Right lobe of liver (tissue), 6 donors: Measurements from ENCODE around the gene MID1IP1. TPM values are rescaled to one million over a fixed set of nuclear protein-coding genes. Genes with fewer than 3 reads are reported as not detected.
A peak's percentile ranks its signal among the peaks of the same experiment; 100 is the strongest.

ENCODE experiments used
- ATAC-seq, 4 donors: fragments of 200-7000 bp; cut with Tn5 transposase; one replicate each; pipeline ENCODE4 v1.9.1; 2020; ENCODE audit warnings: mild to moderate bottlenecking in 4 of 4, moderate library complexity in 4 of 4
- DNase-seq, 3 donors: peaks; one replicate each; pipeline ENCODE4 v3.0.0-alpha.2; 2020
- H3K27ac ChIP-seq, 3 donors: fragments of 200-600 bp; one replicate each; pipeline ENCODE4 v1.8.0; 2022
- H3K27me3 ChIP-seq, 2 donors: fragments of 200-600 bp; one replicate each; pipeline ENCODE4 v1.8.0; 2022
- H3K36me3 ChIP-seq, 4 donors: fragments of 200-600 bp; sonication (generic) in 1 of 4; one replicate each; pipeline versions ENCODE4 v1.5.1 to v1.8.0; 2017 to 2022; ENCODE audit warnings: control low read depth in 1 of 4
- H3K4me1 ChIP-seq, 4 donors: fragments of 200-600 bp; sonication (generic) in 1 of 4; one replicate each; pipeline versions ENCODE4 v1.5.1 to v1.8.0; 2017 to 2022; ENCODE audit warnings: control low read depth in 1 of 4
- H3K4me3 ChIP-seq, 3 donors: fragments of 200-600 bp; one replicate each; pipeline ENCODE4 v1.8.0; 2022
- H3K9me3 ChIP-seq, 4 donors: fragments of 200-600 bp; sonication (generic) in 1 of 4; one replicate each; pipeline versions ENCODE4 v1.5.1 to v1.8.0; 2017 to 2022; ENCODE audit warnings: control low read depth in 1 of 4
- POLR2A ChIP-seq: fragments of 450-650 bp; IDR thresholded peaks from one replicate; pipeline ENCODE4 v1.6.1; 2017; ENCODE audit warnings: antibody characterized with exemption, mild to moderate bottlenecking
- WGBS: methylation state at CpG from one replicate; pipeline ENCODE4 v1.1.6; 2018; ENCODE audit warnings: low coverage, low lambda C conversion rate; ENCODE audit not compliant: insufficient coverage; ENCODE audit errors: missing lambda C conversion rate; 5-methylcytosine and 5-hydroxymethylcytosine counted together
- intact Hi-C, 2 donors: fragments of 100-400 bp; cut with DNase I; formaldehyde crosslinking; loops; one replicate each; pipeline versions ENCODE4 v1.11.2 to v1.14.1; 2022
- total RNA-seq, 6 experiments: library from RNA; depleted of rRNA in 2 of 6; stranded (reverse); fragments of >200 nt in 2 of 6; fragmentation: NEBNext Ultra II Directional in 3 of 6; extraction: Animal tissue kit (Norgen Biotek cat#: 25700) in 3 of 6; gene quantifications; one replicate each; pipeline versions ENCODE4 v1.1.0 to v1.2.4, GENCODE V29; 2016 to 2023
- TF ChIP-seq, protein P1 (sequence below), 4 donors: fragments of 200-600 bp in 3 of 4; fragments of 450-650 bp in 1 of 4; IDR thresholded peaks; one replicate each; pipeline versions ENCODE4 v1.5.1 to v1.8.0; 2016 to 2022; ENCODE audit warnings: antibody characterized with exemption in 4 of 4, mild to moderate bottlenecking in 2 of 4
- donor health status: DM: no; HTN: yes; CAD: no.
- donor health status: DM: no; HTN: no; CAD: no.
- donor health status: DM: no; HTN: no; CAD: no.
- donor health status: DM: no; HTN: yes; CAD: no.
- donor health status: DM: no; HTN: yes; CAD: no.

MID1IP1 gene
- total RNA-seq, 6 experiments from 2014 or later = 18.4 to 59.8 (median 41.2) TPM

DNA sequence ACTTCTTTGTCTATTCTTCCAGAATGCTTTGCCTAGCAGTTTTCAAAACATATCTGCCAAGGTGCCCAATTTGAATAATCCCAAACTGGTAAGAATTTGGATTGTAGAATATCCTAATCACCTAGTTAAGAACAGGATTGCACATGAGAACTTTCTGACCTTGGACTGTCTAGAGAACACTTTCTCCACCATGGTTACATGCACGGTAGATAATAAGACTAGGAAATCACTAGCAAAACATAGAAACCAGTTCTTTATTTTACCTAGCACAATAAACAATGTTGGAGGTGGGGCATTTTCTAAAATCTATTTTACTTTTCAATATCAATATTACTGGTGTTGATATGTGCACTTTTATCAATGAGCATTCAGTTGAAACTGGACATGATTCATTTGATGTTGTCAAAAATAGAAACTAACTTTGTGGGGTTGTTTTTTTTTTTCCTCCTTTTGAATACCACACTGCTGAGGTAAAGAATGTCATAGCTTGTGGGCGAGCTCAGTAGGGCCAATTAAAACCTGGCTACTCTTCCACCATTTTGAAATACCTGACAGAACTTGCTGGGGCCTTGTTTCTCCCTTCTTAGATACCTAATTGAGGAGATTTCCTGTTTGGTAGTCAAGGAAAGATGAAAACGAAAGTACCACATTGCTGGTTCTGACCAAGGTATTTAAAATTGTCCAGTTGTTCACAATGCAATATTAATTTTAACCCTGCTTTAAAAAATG lies 10.4 kb downstream of the MID1IP1 start:
- 27% methylated on average over 3 of the region's 3 CpGs for WGBS
- no peak for TF ChIP-seq POLR2A
- TF ChIP-seq, protein P1, sequence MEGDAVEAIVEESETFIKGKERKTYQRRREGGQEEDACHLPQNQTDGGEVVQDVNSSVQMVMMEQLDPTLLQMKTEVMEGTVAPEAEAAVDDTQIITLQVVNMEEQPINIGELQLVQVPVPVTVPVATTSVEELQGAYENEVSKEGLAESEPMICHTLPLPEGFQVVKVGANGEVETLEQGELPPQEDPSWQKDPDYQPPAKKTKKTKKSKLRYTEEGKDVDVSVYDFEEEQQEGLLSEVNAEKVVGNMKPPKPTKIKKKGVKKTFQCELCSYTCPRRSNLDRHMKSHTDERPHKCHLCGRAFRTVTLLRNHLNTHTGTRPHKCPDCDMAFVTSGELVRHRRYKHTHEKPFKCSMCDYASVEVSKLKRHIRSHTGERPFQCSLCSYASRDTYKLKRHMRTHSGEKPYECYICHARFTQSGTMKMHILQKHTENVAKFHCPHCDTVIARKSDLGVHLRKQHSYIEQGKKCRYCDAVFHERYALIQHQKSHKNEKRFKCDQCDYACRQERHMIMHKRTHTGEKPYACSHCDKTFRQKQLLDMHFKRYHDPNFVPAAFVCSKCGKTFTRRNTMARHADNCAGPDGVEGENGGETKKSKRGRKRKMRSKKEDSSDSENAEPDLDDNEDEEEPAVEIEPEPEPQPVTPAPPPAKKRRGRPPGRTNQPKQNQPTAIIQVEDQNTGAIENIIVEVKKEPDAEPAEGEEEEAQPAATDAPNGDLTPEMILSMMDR (IDR thresholded peaks at IDR 0.05) = no peak
- ATAC-seq (no peak), DNase-seq (no peak)
- H3K36me3 ChIP-seq = no peaks in the 10 kb centered on the region
- no peaks in the 10 kb centered on the region for H3K9me3 ChIP-seq
- no peaks in the 10 kb centered on the region for H3K4me1 ChIP-seq
- no peaks in the 10 kb centered on the region for H3K27me3 ChIP-seq
- intact Hi-C loops = no loop called here
- H3K27ac ChIP-seq = no peak overlapping the region
- no peak overlapping the region for H3K4me3 ChIP-seq

DNA sequence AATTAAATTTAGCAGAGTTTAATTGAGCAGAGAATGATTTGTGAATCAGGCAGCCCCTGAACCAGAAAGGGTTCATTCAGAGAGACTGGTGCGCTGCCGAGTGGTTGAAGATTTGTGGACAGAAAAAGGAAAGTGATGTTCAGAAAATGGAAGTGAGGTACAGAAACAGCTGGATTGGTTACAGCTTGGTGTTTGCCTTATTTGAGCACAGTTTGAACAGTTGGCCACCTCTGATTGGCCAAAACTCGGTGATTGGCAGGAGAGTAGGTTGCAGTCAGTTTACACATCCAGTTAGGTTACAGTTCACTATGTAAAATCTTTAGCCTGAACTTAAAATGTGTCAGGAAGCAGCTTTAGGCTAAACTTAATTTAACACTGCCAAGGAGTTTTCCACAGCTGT lies 14.9 kb downstream of the MID1IP1 start:
- H3K36me3 ChIP-seq = no peaks in the 10 kb centered on the region
- H3K4me3 ChIP-seq = no peak overlapping the region
- H3K4me1 ChIP-seq = peaks cover 0 to 8% (median 1%) of the 10 kb centered on the region in 4 donors
- ATAC-seq (no peak), DNase-seq (no peak)
- TF ChIP-seq, protein P1 (IDR thresholded peaks at IDR 0.05) = no peak
- TF ChIP-seq POLR2A = no peak
- H3K9me3 ChIP-seq = no peaks in the 10 kb centered on the region
- 55% methylated on average over 3 of the region's 3 CpGs for WGBS
- intact Hi-C loops = no loop called here
- no peaks in the 10 kb centered on the region for H3K27me3 ChIP-seq
- no peak overlapping the region for H3K27ac ChIP-seq

DNA sequence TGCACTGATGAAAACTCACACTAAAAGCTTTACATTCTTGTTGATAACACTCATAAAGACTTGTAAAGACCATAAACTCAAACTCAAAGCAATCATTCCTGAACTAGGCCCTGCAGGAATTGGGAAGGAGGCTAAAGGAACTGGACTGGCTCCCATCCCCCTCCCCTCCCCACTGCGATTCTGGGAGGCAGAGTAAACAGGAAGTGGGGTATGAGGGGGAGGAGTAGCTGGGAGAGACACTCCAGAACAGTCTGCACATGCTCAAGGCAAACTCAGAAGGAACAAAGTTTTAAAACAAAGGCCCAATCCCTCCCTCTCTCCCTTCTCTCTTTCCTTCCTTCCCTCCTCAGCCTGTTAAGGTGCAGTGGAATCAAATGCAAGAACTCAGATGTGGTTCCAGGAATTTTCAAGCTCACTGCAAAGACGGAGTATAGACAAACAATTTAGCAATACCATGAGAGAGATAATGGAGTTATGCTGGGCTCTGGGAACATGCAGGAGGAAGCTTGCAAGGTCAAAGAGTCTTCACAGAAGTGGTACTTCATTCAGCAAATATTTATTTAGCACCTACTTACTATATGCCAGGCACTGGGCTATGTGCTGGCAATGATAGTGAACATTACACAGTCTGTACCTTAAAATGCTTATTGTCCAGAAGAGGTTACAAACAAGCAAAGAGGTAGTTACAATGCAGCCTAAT lies 15.9 kb downstream of the MID1IP1 start:
- no peak overlapping the region for H3K27ac ChIP-seq
- peaks cover 0 to 8% (median 1%) of the 10 kb centered on the region in 4 donors for H3K4me1 ChIP-seq
- peak; percentile 21 to 52 (median 42) for DNase-seq
- ATAC-seq = peak; percentile 69 to 81 (median 76)
- no peaks in the 10 kb centered on the region for H3K27me3 ChIP-seq
- H3K36me3 ChIP-seq = no peaks in the 10 kb centered on the region
- no peaks in the 10 kb centered on the region for H3K9me3 ChIP-seq
- H3K4me3 ChIP-seq = no peak overlapping the region
- TF ChIP-seq, protein P1 (IDR thresholded peaks at IDR 0.05) = no peak
- TF ChIP-seq POLR2A = no peak
- intact Hi-C loops = no loop called here
- WGBS = 6% methylated on average over 2 of the region's 2 CpGs

DNA sequence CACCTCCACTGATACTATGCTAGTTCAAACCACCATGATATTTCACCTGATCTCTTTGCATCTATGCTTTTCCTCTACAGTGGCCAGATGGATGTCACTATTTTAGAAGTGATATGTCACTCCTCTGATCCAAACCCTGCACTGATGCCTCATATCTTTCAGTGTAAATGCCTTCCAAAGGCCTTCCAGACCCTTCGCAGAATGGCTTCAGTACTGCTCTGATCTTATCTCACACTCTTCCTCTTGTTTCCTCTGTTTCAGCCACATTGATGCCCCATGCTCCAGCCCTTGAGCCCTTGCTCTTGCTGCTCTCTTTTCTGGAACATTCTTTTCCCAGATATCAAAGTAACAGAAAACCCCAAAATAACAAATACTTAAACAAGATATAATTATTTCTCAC lies 17.9 kb downstream of the MID1IP1 start:
- Histone ChIP-seq H3K27ac (no peak overlapping the region), H3K4me1 (peaks cover 0 to 8% (median 1%) of the 10 kb centered on the region in 4 donors), H3K27me3 (no peaks in the 10 kb centered on the region), H3K36me3 (no peaks in the 10 kb centered on the region), H3K9me3 (no peaks in the 10 kb centered on the region), H3K4me3 (no peak overlapping the region)
- WGBS = 58% methylated on average over 1 of the region's 1 CpG
- intact Hi-C loops = no loop called here
- DNase-seq (no peak), ATAC-seq (no peak)
- TF ChIP-seq, protein P1 (IDR thresholded peaks at IDR 0.05) = no peak
- TF ChIP-seq POLR2A = no peak
